ENCODE results near the gene NOX5. TPM values are rescaled to one million over a fixed set of nuclear protein-coding genes. Genes with fewer than 3 reads are reported as not detected.

NOX5 gene
- total RNA-seq, result 0.55 TPM

GRCh38 chr15:69014454-69014853 lies at the start of gene NOX5:
Gene NOX5 (plus strand): TSS chr15:69014695. CDS start chr15:69014736, 41 bp downstream.

Other genes starting within 250 kb of the NOX5 start
- 165 TPM for gene ANP32A, start 193.8 kb upstream of the NOX5 start, total RNA-seq
- gene SPESP1, start 84.2 kb upstream of the NOX5 start, total RNA-seq, result 0.93 TPM
- 85.8 TPM for gene GLCE, start 145.9 kb downstream of the NOX5 start, total RNA-seq

All from camera-type eye (tissue), 1 donor.